ENCODE results near the gene SP5.
"Not testable (repeated sequence)": the region's sequence is repeated elsewhere in the genome, so short reads cannot be mapped to it uniquely, and the experiment has no call there.

SP5 gene

GRCh38 chr2:170723446-170723958 is 8.4 kb downstream of the SP5 start:
- no peaks in the 10 kb centered on the region for H3K36me3 Mint-ChIP-seq (ENCODE audit: low read depth)
- H3K27me3 Mint-ChIP-seq (ENCODE audit: low read depth) = peaks cover 48% of the 10 kb centered on the region
- H3K4me1 Mint-ChIP-seq = no peaks in the 10 kb centered on the region
- H3K9me3 Mint-ChIP-seq = no peaks in the 10 kb centered on the region
- H3K27ac Mint-ChIP-seq = no peak overlapping the region
- TF ChIP-seq, protein P1, sequence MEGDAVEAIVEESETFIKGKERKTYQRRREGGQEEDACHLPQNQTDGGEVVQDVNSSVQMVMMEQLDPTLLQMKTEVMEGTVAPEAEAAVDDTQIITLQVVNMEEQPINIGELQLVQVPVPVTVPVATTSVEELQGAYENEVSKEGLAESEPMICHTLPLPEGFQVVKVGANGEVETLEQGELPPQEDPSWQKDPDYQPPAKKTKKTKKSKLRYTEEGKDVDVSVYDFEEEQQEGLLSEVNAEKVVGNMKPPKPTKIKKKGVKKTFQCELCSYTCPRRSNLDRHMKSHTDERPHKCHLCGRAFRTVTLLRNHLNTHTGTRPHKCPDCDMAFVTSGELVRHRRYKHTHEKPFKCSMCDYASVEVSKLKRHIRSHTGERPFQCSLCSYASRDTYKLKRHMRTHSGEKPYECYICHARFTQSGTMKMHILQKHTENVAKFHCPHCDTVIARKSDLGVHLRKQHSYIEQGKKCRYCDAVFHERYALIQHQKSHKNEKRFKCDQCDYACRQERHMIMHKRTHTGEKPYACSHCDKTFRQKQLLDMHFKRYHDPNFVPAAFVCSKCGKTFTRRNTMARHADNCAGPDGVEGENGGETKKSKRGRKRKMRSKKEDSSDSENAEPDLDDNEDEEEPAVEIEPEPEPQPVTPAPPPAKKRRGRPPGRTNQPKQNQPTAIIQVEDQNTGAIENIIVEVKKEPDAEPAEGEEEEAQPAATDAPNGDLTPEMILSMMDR (IDR thresholded peaks at IDR 0.05; ENCODE audit: unreplicated experiment in 3 of 3) = no peak
- H3K4me3 Mint-ChIP-seq = no peak overlapping the region

GRCh38 chr2:170733798-170734600 is 18.9 kb downstream of the SP5 start:
- H3K27ac Mint-ChIP-seq = no peak overlapping the region
- no peak overlapping the region for H3K4me3 Mint-ChIP-seq
- no peaks in the 10 kb centered on the region for H3K36me3 Mint-ChIP-seq (ENCODE audit: low read depth)
- H3K9me3 Mint-ChIP-seq = peaks cover 9% of the 10 kb centered on the region
- TF ChIP-seq, protein P1 (IDR thresholded peaks at IDR 0.05; ENCODE audit: unreplicated experiment in 3 of 3) = no peak
- H3K27me3 Mint-ChIP-seq (ENCODE audit: low read depth) = peaks cover 12% of the 10 kb centered on the region
- H3K4me1 Mint-ChIP-seq = no peaks in the 10 kb centered on the region

DNA sequence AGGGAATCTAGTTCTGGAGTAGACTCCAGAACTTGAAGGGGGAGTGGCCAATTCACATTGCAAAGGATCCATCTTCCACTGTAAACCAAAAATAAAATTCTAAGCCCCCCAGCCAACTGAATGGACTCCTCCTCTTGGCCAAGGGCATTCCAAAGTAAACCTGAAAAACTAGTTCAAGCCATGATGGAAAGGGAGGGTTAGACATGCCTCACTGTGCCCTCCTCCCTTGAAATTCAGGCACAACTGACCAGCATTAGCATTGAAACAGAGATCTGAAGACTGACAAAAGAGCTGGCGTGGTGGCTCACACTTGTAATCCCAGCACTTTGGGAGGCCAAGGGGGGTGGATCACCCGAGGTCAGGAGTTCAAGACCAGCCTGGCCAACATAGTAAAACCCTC is 19.5 kb downstream of the SP5 start:
- not testable (repeated sequence) for H3K36me3 Mint-ChIP-seq (ENCODE audit: low read depth); H3K4me1 Mint-ChIP-seq; H3K27ac Mint-ChIP-seq; H3K4me3 Mint-ChIP-seq; H3K9me3 Mint-ChIP-seq
- H3K27me3 Mint-ChIP-seq (ENCODE audit: low read depth) = peaks cover 15% of the 10 kb centered on the region

DNA sequence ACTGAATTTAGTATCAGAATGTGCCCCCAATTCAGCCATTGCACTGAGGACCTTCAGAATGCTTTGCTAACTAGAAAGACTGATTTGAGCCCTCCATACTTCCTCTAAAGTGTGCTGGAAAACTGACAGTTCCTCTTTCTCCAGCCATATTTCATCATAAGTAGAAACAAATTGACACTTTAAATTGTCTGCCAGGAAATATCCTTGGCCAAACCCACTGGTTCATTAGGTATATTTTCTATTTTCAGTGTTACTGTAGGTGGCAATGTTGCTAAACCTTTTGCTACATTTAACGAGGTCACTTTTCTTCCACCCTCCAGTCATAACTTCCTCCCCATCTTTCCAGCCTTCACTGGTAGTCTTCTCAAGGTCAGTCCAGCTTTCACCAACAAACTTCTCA is 21.5 kb downstream of the SP5 start:
- no peaks in the 10 kb centered on the region for H3K36me3 Mint-ChIP-seq (ENCODE audit: low read depth)
- H3K27ac Mint-ChIP-seq = no peak overlapping the region
- H3K4me1 Mint-ChIP-seq = no peaks in the 10 kb centered on the region
- peaks cover 9% of the 10 kb centered on the region for H3K9me3 Mint-ChIP-seq
- no peak overlapping the region for H3K4me3 Mint-ChIP-seq
- TF ChIP-seq, protein P1 (IDR thresholded peaks at IDR 0.05; ENCODE audit: unreplicated experiment in 3 of 3) = no peak
- H3K27me3 Mint-ChIP-seq (ENCODE audit: low read depth) = peaks cover 10% of the 10 kb centered on the region

DNA sequence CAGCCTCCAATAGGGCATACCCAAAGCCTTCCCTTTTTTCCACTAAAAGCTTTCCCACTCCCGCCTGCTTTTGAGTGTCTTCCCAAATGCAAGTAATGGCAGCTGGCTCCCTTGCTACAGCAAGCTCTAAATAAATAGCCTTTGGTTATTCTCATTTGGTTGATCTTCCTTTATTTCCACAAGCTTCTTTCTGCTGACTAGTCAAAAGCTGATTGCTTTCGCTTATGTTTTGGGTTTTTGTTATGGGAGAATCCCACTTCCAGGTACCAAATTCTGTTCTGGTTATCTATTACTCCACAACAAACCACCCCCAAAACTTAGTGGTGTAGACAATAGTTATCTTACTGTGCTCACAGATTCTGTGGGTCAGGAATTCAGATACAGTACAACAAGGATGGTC is 22.3 kb downstream of the SP5 start:
- H3K4me3 Mint-ChIP-seq = no peak overlapping the region
- TF ChIP-seq, protein P1 (IDR thresholded peaks at IDR 0.05; ENCODE audit: unreplicated experiment in 3 of 3) = no peak
- no peaks in the 10 kb centered on the region for H3K4me1 Mint-ChIP-seq
- peaks cover 9% of the 10 kb centered on the region for H3K9me3 Mint-ChIP-seq
- H3K36me3 Mint-ChIP-seq (ENCODE audit: low read depth) = no peaks in the 10 kb centered on the region
- H3K27ac Mint-ChIP-seq = no peak overlapping the region
- H3K27me3 Mint-ChIP-seq (ENCODE audit: low read depth) = peaks cover 10% of the 10 kb centered on the region

DNA sequence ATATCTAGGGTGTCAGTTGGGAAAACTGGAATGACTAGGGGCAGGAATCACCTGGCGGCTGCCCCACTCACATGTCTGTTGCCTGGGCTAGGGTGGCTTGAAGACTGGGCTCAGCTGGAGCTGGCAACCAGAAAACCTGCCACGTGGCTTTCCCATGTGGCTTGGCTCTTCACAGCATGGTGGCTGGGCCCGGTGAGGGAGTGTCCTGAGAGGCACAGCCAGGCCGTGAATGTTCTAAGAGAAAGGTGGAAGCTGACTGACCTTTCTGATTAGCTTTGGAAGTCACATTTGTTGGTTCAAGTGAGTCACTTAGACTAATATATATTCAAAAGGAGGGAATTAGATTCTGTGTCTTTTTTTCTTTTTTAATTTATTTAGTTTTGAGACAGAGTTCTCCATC is 22.7 kb downstream of the SP5 start:
- TF ChIP-seq, protein P1 (IDR thresholded peaks at IDR 0.05; ENCODE audit: unreplicated experiment in 3 of 3) = no peak
- Mint-ChIP-seq H3K9me3 (peaks cover 9% of the 10 kb centered on the region), H3K27ac (no peak overlapping the region), H3K4me1 (no peaks in the 10 kb centered on the region), H3K27me3 (ENCODE audit: low read depth) (peaks cover 10% of the 10 kb centered on the region), H3K36me3 (ENCODE audit: low read depth) (no peaks in the 10 kb centered on the region), H3K4me3 (no peak overlapping the region)

Data from nephron (organoid).